Measurements from ENCODE around the gene TRIM27.
"Not testable (repeated sequence)": the region's sequence is repeated elsewhere in the genome, so short reads cannot be mapped to it uniquely, and the experiment has no call there.

The TRIM27 gene

DNA sequence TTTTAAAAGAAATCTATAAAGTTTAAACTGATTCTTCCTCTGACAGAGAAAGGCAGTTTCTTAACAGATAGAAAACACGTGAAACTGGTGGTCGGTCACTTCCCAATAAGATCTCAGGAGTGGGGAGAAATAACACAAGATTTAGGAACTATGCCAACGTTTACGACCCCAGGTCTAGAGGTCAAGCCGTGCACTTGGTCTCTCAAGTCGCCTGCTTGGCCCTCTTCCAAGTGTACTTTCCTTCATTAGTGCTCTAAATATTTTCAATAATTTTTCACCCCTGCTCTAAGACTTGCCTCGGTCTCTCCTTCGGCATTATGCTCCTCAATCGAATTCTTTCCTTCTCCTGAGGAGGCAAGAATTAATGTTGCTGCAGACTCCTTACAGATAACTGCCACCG, 61.7 kb downstream of the TRIM27 start:
- DNase-seq: no peak

DNA sequence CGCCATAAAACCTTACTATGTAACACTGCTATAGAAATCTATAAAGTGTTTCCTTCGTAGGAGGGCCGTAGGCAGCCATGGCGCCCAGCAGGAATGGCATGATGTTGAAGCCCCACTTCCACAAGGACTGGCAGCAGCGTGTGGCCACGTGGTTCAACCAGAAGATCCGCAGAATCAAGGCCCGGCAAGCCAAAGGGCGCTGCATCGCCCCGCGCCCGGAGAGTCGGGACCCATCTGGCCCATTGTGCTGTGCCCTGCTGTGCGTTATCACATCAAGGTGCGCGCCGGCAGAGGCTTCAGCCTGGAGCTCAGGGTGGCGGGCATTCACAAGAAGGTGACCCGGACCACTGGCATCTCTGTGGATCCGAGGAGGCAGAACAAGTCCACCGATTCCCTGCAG, 62.4 kb downstream of the TRIM27 start:
- no peak for DNase-seq

DNA sequence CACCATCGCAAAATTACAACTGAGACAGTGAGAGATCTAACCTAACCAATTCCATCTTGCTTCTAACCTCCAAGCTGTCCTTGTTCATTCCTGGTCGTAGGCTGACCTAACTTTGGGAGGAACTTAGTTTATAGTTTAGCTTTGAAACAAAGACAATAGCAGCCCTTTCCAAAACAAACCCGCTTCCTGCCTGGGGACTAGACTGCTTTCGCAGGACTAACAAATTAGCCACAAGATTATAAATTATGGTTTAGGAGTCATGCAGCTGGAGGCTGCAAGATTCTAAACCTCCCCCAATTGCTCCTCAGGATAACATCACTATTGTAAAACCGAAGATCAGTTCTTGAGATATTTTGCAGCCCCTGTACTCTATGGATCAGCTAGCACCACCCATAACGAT, 63.2 kb downstream of the TRIM27 start:
- DNase-seq: no peak

DNA sequence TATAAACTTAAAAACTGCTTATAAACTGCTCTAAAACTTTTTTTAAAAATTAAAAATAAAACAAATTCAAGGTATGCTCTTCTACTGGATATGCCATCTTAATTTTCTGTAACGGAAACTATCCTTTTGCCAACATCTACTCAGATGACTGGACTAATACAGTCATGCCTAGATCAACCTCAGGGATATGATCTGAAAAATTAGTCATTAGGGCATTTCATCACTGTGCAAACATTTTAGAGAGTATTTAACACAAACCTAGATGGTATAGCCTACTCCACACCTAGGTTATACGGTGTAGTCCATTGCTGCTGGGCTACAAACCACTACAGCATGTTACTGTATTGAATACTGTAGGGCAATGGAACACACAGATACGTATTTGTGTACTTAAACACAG, 64.8 kb downstream of the TRIM27 start:
- no peak for DNase-seq

DNA sequence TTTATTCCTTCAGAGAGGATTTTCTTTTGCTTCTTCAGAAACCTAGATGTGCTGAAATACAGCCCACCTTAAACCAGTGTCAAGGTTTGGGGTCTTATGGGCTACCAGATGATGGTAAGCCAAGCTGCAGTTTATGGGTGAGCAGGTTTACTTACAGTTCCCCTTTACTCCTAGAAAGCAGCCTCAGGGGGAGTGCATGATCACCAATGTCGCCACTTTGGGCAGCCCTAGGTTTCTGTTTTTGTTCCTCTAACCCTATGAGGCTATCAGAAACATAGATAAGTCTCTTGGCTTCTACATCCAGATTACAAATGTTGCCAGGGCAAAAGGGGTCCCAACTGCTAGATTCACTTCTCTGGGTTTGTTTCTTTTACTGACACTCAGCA, 67.2 kb downstream of the TRIM27 start:
- DNase-seq: no peak

DNA sequence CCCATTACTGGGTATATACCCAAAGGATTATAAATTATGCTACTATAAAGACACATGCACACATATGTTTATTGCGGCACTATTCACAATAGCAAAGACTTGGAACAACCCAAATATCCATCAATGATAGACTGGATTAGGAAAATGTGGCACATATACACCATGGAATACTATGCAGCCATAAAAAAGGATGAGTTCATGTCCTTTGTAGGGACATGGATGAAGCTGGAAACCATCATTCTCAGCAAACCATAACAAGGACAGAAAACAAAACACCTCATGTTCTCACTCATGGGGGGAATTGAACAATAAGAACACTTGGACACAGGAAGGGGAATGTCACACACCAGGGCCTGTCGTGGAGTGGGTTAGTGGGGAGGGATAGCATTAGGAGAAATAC, 69.4 kb downstream of the TRIM27 start:
- DNase-seq: not testable (repeated sequence)
